ENCODE measurements around the gene TIMM44. TPM values are rescaled to one million over a fixed set of nuclear protein-coding genes. Genes with fewer than 3 reads are reported as not detected.

The TIMM44 gene
- total RNA-seq, 1 donor from 2014 or later: 151 TPM

DNA sequence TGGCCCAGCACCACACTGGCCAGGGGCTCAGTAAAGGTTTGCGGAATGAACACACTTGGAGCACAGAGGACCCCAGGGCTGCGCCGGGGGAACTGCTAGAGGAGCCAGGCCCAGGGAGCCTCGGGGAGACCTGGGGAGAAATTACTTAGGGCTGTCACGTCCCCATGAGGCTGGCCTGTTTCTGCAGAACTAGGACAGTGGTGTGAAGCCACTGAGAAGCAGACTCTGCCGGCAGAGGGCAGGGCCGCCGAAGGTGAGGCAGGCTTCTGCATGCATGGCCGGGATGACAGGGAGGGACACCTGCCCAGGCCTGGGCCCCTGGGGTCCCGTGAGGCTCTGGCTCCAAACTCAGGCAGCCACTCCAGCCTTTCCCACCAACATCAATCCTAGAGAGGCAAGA, 35.5 kb upstream of the TIMM44 start:
- peaks cover 0 to 3% of the 10 kb centered on the region in 2 donors for H3K4me1 ChIP-seq
- H3K27ac ChIP-seq: no peak overlapping the region
- H3K36me3 ChIP-seq: peaks cover 59 to 78% of the 10 kb centered on the region in 2 donors
- DNase-seq (ENCODE audit: low spot score in 2 of 2): no peak
- H3K27me3 ChIP-seq: no peaks in the 10 kb centered on the region
- no peaks in the 10 kb centered on the region for H3K9me3 ChIP-seq
- H3K4me3 ChIP-seq: no peak overlapping the region
- TF ChIP-seq, protein P1, sequence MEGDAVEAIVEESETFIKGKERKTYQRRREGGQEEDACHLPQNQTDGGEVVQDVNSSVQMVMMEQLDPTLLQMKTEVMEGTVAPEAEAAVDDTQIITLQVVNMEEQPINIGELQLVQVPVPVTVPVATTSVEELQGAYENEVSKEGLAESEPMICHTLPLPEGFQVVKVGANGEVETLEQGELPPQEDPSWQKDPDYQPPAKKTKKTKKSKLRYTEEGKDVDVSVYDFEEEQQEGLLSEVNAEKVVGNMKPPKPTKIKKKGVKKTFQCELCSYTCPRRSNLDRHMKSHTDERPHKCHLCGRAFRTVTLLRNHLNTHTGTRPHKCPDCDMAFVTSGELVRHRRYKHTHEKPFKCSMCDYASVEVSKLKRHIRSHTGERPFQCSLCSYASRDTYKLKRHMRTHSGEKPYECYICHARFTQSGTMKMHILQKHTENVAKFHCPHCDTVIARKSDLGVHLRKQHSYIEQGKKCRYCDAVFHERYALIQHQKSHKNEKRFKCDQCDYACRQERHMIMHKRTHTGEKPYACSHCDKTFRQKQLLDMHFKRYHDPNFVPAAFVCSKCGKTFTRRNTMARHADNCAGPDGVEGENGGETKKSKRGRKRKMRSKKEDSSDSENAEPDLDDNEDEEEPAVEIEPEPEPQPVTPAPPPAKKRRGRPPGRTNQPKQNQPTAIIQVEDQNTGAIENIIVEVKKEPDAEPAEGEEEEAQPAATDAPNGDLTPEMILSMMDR (IDR thresholded peaks at IDR 0.05): no peak
- intact Hi-C loops (cut with DNase I): no loop called here

DNA sequence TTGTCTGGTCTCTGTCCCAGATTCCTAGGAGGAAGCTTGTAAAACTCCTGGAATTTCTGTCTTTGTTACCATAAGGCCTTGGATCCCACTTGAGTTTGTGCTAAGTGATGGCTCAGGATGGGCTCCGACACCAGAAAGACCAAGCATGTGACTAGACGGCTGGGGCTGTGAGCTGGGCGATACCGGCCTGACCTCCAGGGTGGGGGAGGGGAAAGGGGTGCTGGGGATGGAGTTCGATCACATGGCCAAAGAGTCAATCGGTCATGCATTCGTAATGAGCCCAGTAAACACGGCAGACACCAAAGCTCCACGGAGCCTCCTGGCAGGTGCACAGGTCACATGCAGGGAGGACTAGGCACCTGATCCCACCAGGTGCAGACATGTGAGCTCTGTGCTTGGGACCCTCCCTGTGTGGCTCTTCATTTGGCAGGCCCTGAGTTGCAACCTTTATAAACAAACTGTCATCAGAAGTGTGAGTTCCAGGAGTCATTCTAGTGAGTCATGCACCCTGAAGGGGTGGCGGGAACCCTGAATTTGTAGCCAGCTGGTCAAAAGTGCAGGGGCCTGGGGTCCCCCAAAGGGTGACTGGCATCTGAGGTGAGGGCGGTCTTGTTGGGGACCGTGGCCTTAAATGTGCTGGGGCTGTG, 34.8 kb upstream of the TIMM44 start:
- DNase-seq (ENCODE audit: low spot score in 2 of 2): no peak
- Histone ChIP-seq H3K4me1 (peaks cover 0 to 3% of the 10 kb centered on the region in 2 donors), H3K36me3 (peaks cover 58 to 78% of the 10 kb centered on the region in 2 donors), H3K4me3 (no peak overlapping the region), H3K27ac (no peak overlapping the region), H3K9me3 (no peaks in the 10 kb centered on the region), H3K27me3 (no peaks in the 10 kb centered on the region)
- intact Hi-C loops (cut with DNase I): no loop called here
- TF ChIP-seq, protein P1 (IDR thresholded peaks at IDR 0.05): no peak

DNA sequence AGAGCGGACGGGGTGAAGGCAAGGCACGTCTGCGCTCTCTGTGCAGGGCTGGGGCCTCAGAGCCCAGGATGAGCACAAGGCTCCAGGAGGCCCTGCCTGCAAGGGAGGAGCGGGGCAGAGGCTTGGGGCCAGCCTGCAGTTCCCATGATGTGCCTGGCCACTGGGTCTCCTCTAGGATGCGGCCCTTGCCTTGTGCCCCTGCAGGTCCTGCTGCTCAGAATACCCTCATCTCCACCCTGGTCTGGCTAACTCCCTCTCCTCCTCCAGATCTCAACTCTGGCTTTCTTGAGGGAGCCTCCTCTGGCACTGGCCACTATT, 34.2 kb upstream of the TIMM44 start:
- Histone ChIP-seq H3K27me3 (no peaks in the 10 kb centered on the region), H3K9me3 (no peaks in the 10 kb centered on the region), H3K4me3 (no peak overlapping the region), H3K36me3 (peaks cover 58 to 75% of the 10 kb centered on the region in 2 donors), H3K4me1 (peaks cover 0 to 3% of the 10 kb centered on the region in 2 donors), H3K27ac (no peak overlapping the region)
- DNase-seq (ENCODE audit: low spot score in 2 of 2): no peak
- intact Hi-C loops (cut with DNase I): no loop called here
- TF ChIP-seq, protein P1 (IDR thresholded peaks at IDR 0.05): no peak

DNA sequence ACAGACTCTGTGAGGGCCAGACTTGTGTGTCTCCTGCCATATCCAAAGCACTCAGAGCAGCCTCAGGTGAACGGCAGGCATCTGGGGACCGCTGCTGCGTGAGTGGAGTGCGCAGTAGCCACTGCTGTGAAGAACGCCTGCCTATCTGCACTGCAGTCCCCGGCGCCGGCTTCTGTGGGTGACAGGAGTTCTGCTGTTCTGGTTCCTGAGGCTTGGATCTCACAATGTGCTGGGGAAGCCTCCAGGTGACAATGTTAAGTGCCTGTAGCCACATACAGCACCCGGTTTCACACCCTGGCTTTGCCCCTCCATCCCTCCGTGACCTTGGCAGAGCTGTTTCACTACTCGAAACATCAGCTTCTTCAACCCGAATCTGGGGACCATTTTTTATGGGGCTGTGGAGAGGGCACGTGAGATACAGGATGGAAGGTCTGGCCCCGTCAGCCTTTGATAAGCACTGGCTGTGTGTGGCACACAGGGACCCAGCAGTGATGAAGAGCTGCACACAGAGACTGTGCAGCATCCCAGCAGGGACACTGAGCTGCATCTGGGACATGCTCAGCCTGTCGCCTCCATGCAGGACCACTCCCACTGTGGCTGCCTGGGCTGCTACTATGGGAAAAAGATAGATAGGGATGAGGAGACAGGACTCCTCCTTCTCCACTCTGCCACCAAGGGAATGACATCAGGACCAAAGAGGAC, 33.7 kb upstream of the TIMM44 start:
- H3K9me3 ChIP-seq: no peaks in the 10 kb centered on the region
- DNase-seq (ENCODE audit: low spot score in 2 of 2): no peak
- peaks cover 0 to 3% of the 10 kb centered on the region in 2 donors for H3K4me1 ChIP-seq
- no peaks in the 10 kb centered on the region for H3K27me3 ChIP-seq
- H3K4me3 ChIP-seq: no peak overlapping the region
- H3K36me3 ChIP-seq: peaks cover 55 to 75% of the 10 kb centered on the region in 2 donors
- no peak overlapping the region for H3K27ac ChIP-seq
- TF ChIP-seq, protein P1 (IDR thresholded peaks at IDR 0.05): no peak
- intact Hi-C loops (cut with DNase I): no loop called here

DNA sequence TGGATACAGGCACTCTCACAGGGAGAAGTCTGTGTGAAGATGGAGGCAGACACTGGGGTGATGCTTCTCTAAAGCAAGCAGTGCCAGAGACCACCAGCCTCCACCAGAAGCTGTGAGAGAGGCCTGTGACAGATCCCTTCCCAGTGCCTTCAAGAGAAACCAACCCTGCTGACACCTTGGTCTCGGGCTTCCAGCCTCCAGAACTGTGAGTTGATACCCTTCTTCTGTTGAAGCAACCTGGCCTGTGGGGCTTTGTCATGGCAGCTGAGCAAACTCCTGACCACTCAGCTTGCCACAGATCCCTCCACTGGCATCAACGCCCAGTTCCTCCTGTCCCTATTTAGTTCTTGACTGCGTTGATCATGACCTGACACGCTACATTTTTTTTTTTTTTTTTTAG, 33.0 kb upstream of the TIMM44 start:
- Histone ChIP-seq H3K36me3 (peaks cover 57 to 75% of the 10 kb centered on the region in 2 donors), H3K9me3 (no peaks in the 10 kb centered on the region), H3K27ac (no peak overlapping the region), H3K27me3 (no peaks in the 10 kb centered on the region), H3K4me3 (no peak overlapping the region), H3K4me1 (peaks cover 0 to 3% of the 10 kb centered on the region in 2 donors)
- no peak for DNase-seq (ENCODE audit: low spot score in 2 of 2)
- TF ChIP-seq, protein P1 (IDR thresholded peaks at IDR 0.05): no peak
- intact Hi-C loops (cut with DNase I): no loop called here
